Measurements from ENCODE around the gene PLEKHH2.

- no peak for TF ChIP-seq CTCF (IDR thresholded peaks at IDR 0.05 in 8 of 11, conservative IDR thresholded peaks at IDR 0.05 in 3 of 11)
- TF ChIP-seq POLR2A (IDR thresholded peaks at IDR 0.05): no peak
- TF ChIP-seq POLR2AphosphoS5 (IDR thresholded peaks at IDR 0.05): no peak
These were observed 73.8 kb downstream of the PLEKHH2 start for GRCh38 chr2:43710866-43711265.
